Effector memory CD4-positive, alpha-beta T cell (primary cell): ENCODE results near the gene SESTD1.

Source experiments
- DNase-seq, 3 donors: peaks; one replicate each; pipeline ENCODE4 v3.0.0-alpha.2; 2020
- H3K27ac ChIP-seq: 2 replicates; pipeline ENCODE4 v1.7.0; 2013; ENCODE audit warnings: mild to moderate bottlenecking, low read length, moderate library complexity; ENCODE audit not compliant: insufficient read depth, poor library complexity, severe bottlenecking
- H3K27me3 ChIP-seq: replicated peaks from 2 replicates; pipeline ENCODE4 v1.7.0; 2013; ENCODE audit warnings: mild to moderate bottlenecking, low read length; ENCODE audit not compliant: insufficient read depth, control insufficient read depth, poor library complexity, severe bottlenecking
- H3K36me3 ChIP-seq: 2 replicates; pipeline ENCODE4 v1.7.0; 2013; ENCODE audit warnings: mild to moderate bottlenecking, low read length, moderate library complexity; ENCODE audit not compliant: control insufficient read depth, insufficient read depth
- H3K4me1 ChIP-seq: 2 replicates; pipeline ENCODE4 v1.7.0; 2013; ENCODE audit warnings: low read length, mild to moderate bottlenecking; ENCODE audit not compliant: control insufficient read depth, insufficient read depth, poor library complexity, severe bottlenecking
- H3K4me3 ChIP-seq: 2 replicates; pipeline ENCODE4 v1.7.0; 2013; ENCODE audit warnings: low read length, low read depth, mild to moderate bottlenecking; ENCODE audit not compliant: insufficient read depth, poor library complexity, severe bottlenecking
- H3K9me3 ChIP-seq: 2 replicates; pipeline ENCODE4 v1.7.0; 2013; ENCODE audit warnings: mild to moderate bottlenecking, low read length, moderate library complexity; ENCODE audit not compliant: control insufficient read depth

Gene SESTD1

DNA sequence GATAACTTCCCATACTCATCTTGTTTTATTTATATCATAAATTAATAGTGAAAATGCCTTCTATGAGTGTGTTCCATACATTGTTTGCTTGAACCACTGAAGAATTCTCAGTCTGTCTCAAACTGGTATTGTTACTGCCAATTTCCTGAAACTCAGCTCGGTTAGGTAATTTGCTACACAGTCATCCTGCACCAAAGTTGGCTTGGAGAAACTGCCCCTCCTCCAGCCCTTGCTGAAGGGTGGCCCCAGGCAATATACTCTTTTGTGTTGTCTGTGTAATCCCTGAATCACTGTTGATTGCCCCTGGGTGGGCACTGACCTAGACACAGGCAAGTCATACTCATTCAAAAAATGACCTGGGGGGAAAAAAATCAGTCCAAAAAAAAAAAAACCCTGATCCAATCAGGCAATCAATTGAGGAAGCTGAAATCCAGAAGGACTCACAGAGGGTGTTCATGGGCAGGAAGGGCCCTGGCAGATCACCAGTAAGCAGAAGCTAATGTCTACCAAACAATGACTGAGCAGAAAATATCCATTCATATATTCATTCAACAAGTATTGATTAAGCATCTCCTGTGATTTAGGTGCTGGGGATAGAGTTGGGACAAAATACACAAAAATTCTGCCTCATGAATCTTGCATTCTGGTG, 3.8 kb upstream of the SESTD1 start:
- Histone ChIP-seq H3K4me3 (no peak overlapping the region), H3K4me1 (peaks cover 5% of the 10 kb centered on the region), H3K27ac (no peak overlapping the region), H3K27me3 (peaks cover 4% of the 10 kb centered on the region), H3K9me3 (no peaks in the 10 kb centered on the region), H3K36me3 (no peaks in the 10 kb centered on the region)
- no peak for DNase-seq

- DNase-seq, result no peak
- H3K4me1 ChIP-seq, result peaks cover 5% of the 10 kb centered on the region
- peaks cover 4% of the 10 kb centered on the region for H3K27me3 ChIP-seq
- no peaks in the 10 kb centered on the region for H3K36me3 ChIP-seq
- H3K4me3 ChIP-seq, result no peak overlapping the region
- H3K27ac ChIP-seq, result no peak overlapping the region
- H3K9me3 ChIP-seq, result no peaks in the 10 kb centered on the region
Observed at GRCh38 chr2:179266271-179266670, 1.6 kb upstream of the SESTD1 start.

DNA sequence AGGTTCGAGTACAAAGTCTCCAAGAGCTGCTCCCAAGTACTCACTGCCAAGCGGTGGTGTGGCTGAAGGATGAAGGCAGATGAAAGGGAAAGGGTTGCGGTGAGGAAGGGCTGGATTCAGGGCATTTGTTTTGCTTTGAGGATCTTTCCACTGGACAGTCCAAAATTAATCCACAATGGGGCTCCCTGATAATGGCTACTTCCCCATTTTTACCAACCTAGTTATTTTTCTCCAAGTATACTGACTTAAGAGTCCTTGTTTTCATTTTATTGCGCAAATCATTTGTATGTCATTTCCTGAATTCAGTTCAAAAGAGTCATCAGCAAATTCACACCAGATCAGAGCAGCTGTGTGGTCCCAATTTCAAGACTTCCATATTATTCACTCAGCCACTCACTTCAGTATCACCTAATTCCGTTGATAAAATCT, 464 bp upstream of the SESTD1 start:
- H3K27ac ChIP-seq, result no peak overlapping the region
- peaks cover 5% of the 10 kb centered on the region for H3K4me1 ChIP-seq
- H3K4me3 ChIP-seq, result peak overlapping the region; percentile 29
- no peaks in the 10 kb centered on the region for H3K36me3 ChIP-seq
- no peak for DNase-seq
- H3K27me3 ChIP-seq, result peaks cover 4% of the 10 kb centered on the region
- H3K9me3 ChIP-seq, result no peaks in the 10 kb centered on the region

GRCh38 chr2:179263446-179264367, 925 bp downstream of the SESTD1 start:
- peak in 2 of 3 donors; percentile 5 to 11 for DNase-seq
- Histone ChIP-seq H3K27ac (no peak overlapping the region), H3K36me3 (no peaks in the 10 kb centered on the region), H3K4me1 (peaks cover 5% of the 10 kb centered on the region), H3K27me3 (peaks cover 4% of the 10 kb centered on the region), H3K9me3 (no peaks in the 10 kb centered on the region), H3K4me3 (peak overlapping the region; percentile 50)

GRCh38 chr2:179263015-179263414, 1.6 kb downstream of the SESTD1 start:
- Histone ChIP-seq H3K4me3 (no peak overlapping the region), H3K36me3 (no peaks in the 10 kb centered on the region), H3K27ac (no peak overlapping the region), H3K9me3 (no peaks in the 10 kb centered on the region), H3K27me3 (peaks cover 4% of the 10 kb centered on the region), H3K4me1 (peaks cover 5% of the 10 kb centered on the region)
- no peak for DNase-seq

- peaks cover 4% of the 10 kb centered on the region for H3K27me3 ChIP-seq
- no peaks in the 10 kb centered on the region for H3K9me3 ChIP-seq
- peaks cover 5% of the 10 kb centered on the region for H3K4me1 ChIP-seq
- H3K27ac ChIP-seq, result no peak overlapping the region
- no peak overlapping the region for H3K4me3 ChIP-seq
- no peaks in the 10 kb centered on the region for H3K36me3 ChIP-seq
- DNase-seq, result no peak
Observed at GRCh38 chr2:179262077-179262660, 2.5 kb downstream of the SESTD1 start.

DNA sequence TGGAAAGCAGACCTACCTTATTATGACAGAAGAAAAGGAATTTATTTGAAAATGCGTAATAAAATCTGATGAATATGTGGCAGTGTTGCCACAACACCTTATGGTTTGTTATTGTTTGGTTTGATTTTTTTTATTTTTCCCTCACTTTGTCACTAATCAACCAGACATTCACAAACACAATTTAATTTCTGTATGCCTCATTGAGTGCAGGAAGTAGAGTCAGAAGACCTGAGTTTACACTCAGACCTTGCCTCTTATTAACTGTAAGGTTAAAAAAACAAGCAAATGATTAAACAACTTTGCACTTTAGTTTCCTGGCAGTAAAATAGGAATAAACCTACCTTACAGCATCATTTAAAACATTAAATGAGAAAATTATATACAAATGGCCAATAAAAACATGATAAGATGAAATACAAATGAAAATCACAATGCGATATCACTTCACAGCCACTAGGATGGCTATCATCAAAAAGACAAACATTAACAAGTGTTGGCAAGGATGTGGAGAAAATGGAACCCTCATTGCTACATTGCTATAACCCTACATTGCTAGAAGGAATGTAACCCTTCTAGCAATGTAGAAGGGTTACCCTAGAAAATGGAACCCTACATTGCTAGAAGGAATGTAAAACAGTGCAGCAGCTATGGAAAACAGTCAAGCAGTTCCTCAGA, 3.3 kb downstream of the SESTD1 start:
- Histone ChIP-seq H3K9me3 (no peaks in the 10 kb centered on the region), H3K27ac (no peak overlapping the region), H3K4me3 (no peak overlapping the region), H3K36me3 (no peaks in the 10 kb centered on the region), H3K27me3 (peaks cover 4% of the 10 kb centered on the region), H3K4me1 (peaks cover 5% of the 10 kb centered on the region)
- DNase-seq, result no peak

DNA sequence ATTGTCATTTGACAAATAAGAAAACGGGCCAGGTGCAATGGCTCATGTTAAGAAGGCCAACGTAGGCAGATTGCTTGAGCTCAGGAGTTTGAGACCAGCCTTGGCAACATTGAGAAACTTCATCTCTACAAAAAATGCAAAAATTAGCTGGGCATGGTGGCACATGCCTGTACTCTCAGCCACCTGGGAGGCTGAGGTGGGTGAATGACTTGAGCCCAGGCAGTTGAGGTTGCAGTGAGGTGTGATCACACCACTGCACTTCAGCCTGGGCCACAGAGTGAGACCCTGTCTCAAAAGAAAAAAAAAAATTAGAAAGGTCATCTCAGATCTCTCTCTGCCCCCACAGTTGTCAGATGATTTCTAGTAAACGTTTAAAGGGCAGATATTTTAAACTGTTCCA, 4.4 kb downstream of the SESTD1 start:
- Histone ChIP-seq H3K27ac (no peak overlapping the region), H3K36me3 (no peaks in the 10 kb centered on the region), H3K4me3 (no peak overlapping the region), H3K9me3 (no peaks in the 10 kb centered on the region), H3K27me3 (peaks cover 4% of the 10 kb centered on the region), H3K4me1 (peaks cover 5% of the 10 kb centered on the region)
- DNase-seq, result no peak

- no peak for DNase-seq
- Histone ChIP-seq H3K4me1 (no peaks in the 10 kb centered on the region), H3K36me3 (no peaks in the 10 kb centered on the region), H3K27ac (no peak overlapping the region), H3K9me3 (no peaks in the 10 kb centered on the region), H3K27me3 (no peaks in the 10 kb centered on the region), H3K4me3 (no peak overlapping the region)
Observed at GRCh38 chr2:179255129-179255528, 9.5 kb downstream of the SESTD1 start.
